ENCODE data around the gene LYSMD4. TPM values are rescaled to one million over a fixed set of nuclear protein-coding genes. Genes with fewer than 3 reads are reported as not detected.

Gene LYSMD4
- total and polyA plus RNA-seq, 2 of the 13 experiments (the other 11 are each of a cell fraction or from before 2014, with no cell fraction given), result 7.4 to 8.5 TPM

GRCh38 chr15:99744142-99744541 lies 10.9 kb upstream of the LYSMD4 start:
- 75% methylated on average over 1 of the region's 7 CpGs for WGBS (ENCODE audit: low lambda C conversion rate)
- BruUV-seq (replicated peaks), result no TSS peak
- H3K36me3 ChIP-seq (replicated peaks in 1 of 2; ENCODE audit: control insufficient read depth in 1 of 2, insufficient read depth in 2 of 2, low read length in 2 of 2), result no peaks in the 10 kb centered on the region
- intact Hi-C loops (cut with micrococcal nuclease; ENCODE audit: unreplicated experiment), result no loop called here
- FAIRE-seq (no peak), DNase-seq (ENCODE audit: low spot score) (no peak), ATAC-seq (peak; percentile 72)
- no peaks in the 10 kb centered on the region for H3K9me3 ChIP-seq (ENCODE audit: low read length)
- peak overlapping the region; percentile 69 for H2AFZ ChIP-seq (ENCODE audit: low read length)
- peaks cover 3 to 16% of the 10 kb centered on the region in 2 experiments for H3K27me3 ChIP-seq (ENCODE audit: control insufficient read depth in 1 of 2, insufficient read depth in 2 of 2, low read length in 2 of 2)
- no peak overlapping the region for H3K4me3 ChIP-seq (replicated peaks in 1 of 3; ENCODE audit: insufficient read depth in 1 of 3, low read depth in 2 of 3, low read length in 3 of 3)
- no peak overlapping the region for H3K9ac ChIP-seq (ENCODE audit: insufficient read depth, low read depth, low read length)
- POLR2A ChIA-PET, result no interaction called here
- peaks cover 8% of the 10 kb centered on the region for H3K4me1 ChIP-seq (ENCODE audit: insufficient read depth, low read length)
- H3K4me2 ChIP-seq (ENCODE audit: low read depth, low read length), result peak overlapping the region; percentile 33; the same call in 1 of the 2 replicates
- H4K20me1 ChIP-seq (ENCODE audit: insufficient read depth, low read length), result no peaks in the 10 kb centered on the region
- TF ChIP-seq CTCF (CRISPR knock-in tag; IDR thresholded peaks at IDR 0.05) (peak; percentile 31), ETV6 (CRISPR knock-in tag; conservative IDR thresholded peaks at IDR 0.05) (no peak), ZBTB7A (CRISPR knock-in tag; IDR thresholded peaks at IDR 0.05) (no peak), ZMAT3 (CRISPR knock-in tag; conservative IDR thresholded peaks at IDR 0.05) (no peak), FOXJ3 (CRISPR knock-in tag; IDR thresholded peaks at IDR 0.05; ENCODE audit: borderline replicate concordance) (no peak), IKZF1 (IDR thresholded peaks at IDR 0.05) (no peak), ZNF549 (CRISPR knock-in tag; IDR thresholded peaks at IDR 0.05) (no peak)
- H3K27ac ChIP-seq (ENCODE audit: extremely low read length, insufficient read depth, low read length), result no peak overlapping the region
- CTCF ChIA-PET (ENCODE audit: low intra/inter-chr PET ratio, low total read pairs), result no interaction called here
- no peaks in the 10 kb centered on the region for H3K79me2 ChIP-seq (ENCODE audit: insufficient read depth, low read length)
- in situ Hi-C loops (cut with HindIII; ENCODE audit: extremely low pct_ligation_motif_present, low pct_unique_long_range_greater_than_20kb), result no loop called here

- H3K4me1 ChIP-seq (ENCODE audit: insufficient read depth, low read length), result peaks cover 28% of the 10 kb centered on the region
- H3K27ac ChIP-seq (ENCODE audit: extremely low read length, insufficient read depth, low read length), result no peak overlapping the region
- H2AFZ ChIP-seq (ENCODE audit: low read length), result no peak overlapping the region
- H3K9me3 ChIP-seq (ENCODE audit: low read length), result no peaks in the 10 kb centered on the region
- POLR2A ChIA-PET, result interaction anchor here (1.5 kb wide), 1 partner anchor 8 kb away, joined by 5 read pairs; the partner anchor contains the start of gene LYSMD4
- BruUV-seq (replicated peaks), result no TSS peak
- H3K9ac ChIP-seq (ENCODE audit: insufficient read depth, low read depth, low read length), result no peak overlapping the region
- intact Hi-C loops (cut with micrococcal nuclease; ENCODE audit: unreplicated experiment), result no loop called here
- H3K27me3 ChIP-seq (ENCODE audit: control insufficient read depth in 1 of 2, insufficient read depth in 2 of 2, low read length in 2 of 2), result peaks cover 1 to 16% of the 10 kb centered on the region in 2 experiments; a peak in 4 of 5 replicates
- DNase-seq (ENCODE audit: low spot score) (no peak), ATAC-seq (no peak), FAIRE-seq (no peak)
- in situ Hi-C loops (cut with HindIII; ENCODE audit: extremely low pct_ligation_motif_present, low pct_unique_long_range_greater_than_20kb), result no loop called here
- CTCF ChIA-PET (ENCODE audit: low intra/inter-chr PET ratio, low total read pairs), result no interaction called here
- no peaks in the 10 kb centered on the region for H4K20me1 ChIP-seq (ENCODE audit: insufficient read depth, low read length)
- H3K4me2 ChIP-seq (ENCODE audit: low read depth, low read length), result no peak overlapping the region
- no CpG with 5 or more reads among the region's 2 CpGs for WGBS (ENCODE audit: low lambda C conversion rate)
- no peaks in the 10 kb centered on the region for H3K36me3 ChIP-seq (replicated peaks in 1 of 2; ENCODE audit: control insufficient read depth in 1 of 2, insufficient read depth in 2 of 2, low read length in 2 of 2)
- no peak overlapping the region for H3K4me3 ChIP-seq (replicated peaks in 1 of 3; ENCODE audit: insufficient read depth in 1 of 3, low read depth in 2 of 3, low read length in 3 of 3)
- H3K79me2 ChIP-seq (ENCODE audit: insufficient read depth, low read length), result no peaks in the 10 kb centered on the region
- no peak for TF ChIP-seq HNF1A (IDR thresholded peaks at IDR 0.05; ENCODE audit: low read depth)
- TF ChIP-seq HNF1A (CRISPR knock-in tag; IDR thresholded peaks at IDR 0.05; ENCODE audit: borderline replicate concordance), result no peak
- TF ChIP-seq HDAC2 (CRISPR knock-in tag; IDR thresholded peaks at IDR 0.05), result no peak
- no peak for TF ChIP-seq KDM6A (CRISPR knock-in tag; IDR thresholded peaks at IDR 0.05; ENCODE audit: low read depth)
- no peak for TF ChIP-seq REPIN1 (CRISPR knock-in tag; IDR thresholded peaks at IDR 0.05; ENCODE audit: borderline replicate concordance, low read depth)
- TF ChIP-seq RFX1 (IDR thresholded peaks at IDR 0.05), result no peak
- TF ChIP-seq ZNF274 (CRISPR knock-in tag; IDR thresholded peaks at IDR 0.05), result no peak
- TF ChIP-seq CENPX (CRISPR knock-in tag; IDR thresholded peaks at IDR 0.05), result no peak
- TF ChIP-seq EZH2 (conservative IDR thresholded peaks at IDR 0.05; ENCODE audit: low read depth, low read length), result no peak
Measured at GRCh38 chr15:99741835-99742234, 8.6 kb upstream of the LYSMD4 start.

Data from HepG2 (cell line).